Stimulated activated naive CD8-positive, alpha-beta T cell treated with anti-CD3 and anti-CD28 coated beads, Interleukin-15, Interleukin-2, amounts not matched to agents 100 ng/mL and 50 ng/mL, for 24 hours (primary cell): ENCODE measurements around the gene FAM98B.

Experiments
- H3K27ac Mint-ChIP-seq: one replicate; pipeline ENCODE4 v1.8.0; 2021; ENCODE audit warnings: mild to moderate bottlenecking, mixed read lengths
- H3K27me3 Mint-ChIP-seq: one replicate; pipeline ENCODE4 v1.8.0; 2021; ENCODE audit warnings: mixed read lengths
- H3K36me3 Mint-ChIP-seq: one replicate; pipeline ENCODE4 v1.8.0; 2021; ENCODE audit warnings: low read depth, mixed read lengths
- H3K4me1 Mint-ChIP-seq: one replicate; pipeline ENCODE4 v1.8.0; 2021; ENCODE audit warnings: low read depth, mixed read lengths
- H3K4me3 Mint-ChIP-seq: one replicate; pipeline ENCODE4 v1.8.0; 2021; ENCODE audit warnings: mild to moderate bottlenecking, mixed read lengths
- H3K9me3 Mint-ChIP-seq: one replicate; pipeline ENCODE4 v1.8.0; 2021; ENCODE audit warnings: mixed read lengths

Gene FAM98B

DNA sequence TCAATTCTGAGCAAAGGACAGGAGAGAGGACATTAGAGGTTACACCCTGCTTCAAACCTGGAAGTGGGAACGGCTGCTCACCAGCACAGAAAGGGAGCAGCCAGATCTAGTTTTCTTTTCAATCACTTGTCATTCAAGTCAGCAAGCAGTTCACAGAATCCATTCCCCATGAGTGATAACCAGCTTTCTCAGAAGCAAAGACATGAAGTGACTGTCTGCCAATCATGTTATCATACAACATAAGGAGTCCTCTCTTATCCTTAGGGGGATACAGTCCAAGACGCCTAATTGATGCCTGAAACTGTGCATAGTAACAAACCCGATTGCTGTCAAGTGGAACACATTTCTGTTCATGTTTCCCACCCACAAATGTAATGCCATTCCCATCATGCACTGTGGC is 54.7 kb downstream of the FAM98B start:
- Mint-ChIP-seq H3K9me3 (no peaks in the 10 kb centered on the region), H3K27me3 (no peaks in the 10 kb centered on the region), H3K4me3 (no peak overlapping the region), H3K27ac (peak overlapping the region; percentile 70), H3K4me1 (peaks cover 42% of the 10 kb centered on the region), H3K36me3 (peaks cover 77% of the 10 kb centered on the region)

GRCh38 chr15:38509152-38509551 is 55.2 kb downstream of the FAM98B start:
- Mint-ChIP-seq H3K9me3 (no peaks in the 10 kb centered on the region), H3K4me1 (peaks cover 42% of the 10 kb centered on the region), H3K27ac (peak overlapping the region; percentile 70), H3K36me3 (peaks cover 78% of the 10 kb centered on the region), H3K27me3 (no peaks in the 10 kb centered on the region), H3K4me3 (no peak overlapping the region)

- no peak overlapping the region for H3K27ac Mint-ChIP-seq
- no peaks in the 10 kb centered on the region for H3K9me3 Mint-ChIP-seq
- no peaks in the 10 kb centered on the region for H3K27me3 Mint-ChIP-seq
- no peak overlapping the region for H3K4me3 Mint-ChIP-seq
- H3K36me3 Mint-ChIP-seq: peaks cover 77% of the 10 kb centered on the region
- H3K4me1 Mint-ChIP-seq: peaks cover 31% of the 10 kb centered on the region
Measured at GRCh38 chr15:38512901-38513300, 59.0 kb downstream of the FAM98B start.

DNA sequence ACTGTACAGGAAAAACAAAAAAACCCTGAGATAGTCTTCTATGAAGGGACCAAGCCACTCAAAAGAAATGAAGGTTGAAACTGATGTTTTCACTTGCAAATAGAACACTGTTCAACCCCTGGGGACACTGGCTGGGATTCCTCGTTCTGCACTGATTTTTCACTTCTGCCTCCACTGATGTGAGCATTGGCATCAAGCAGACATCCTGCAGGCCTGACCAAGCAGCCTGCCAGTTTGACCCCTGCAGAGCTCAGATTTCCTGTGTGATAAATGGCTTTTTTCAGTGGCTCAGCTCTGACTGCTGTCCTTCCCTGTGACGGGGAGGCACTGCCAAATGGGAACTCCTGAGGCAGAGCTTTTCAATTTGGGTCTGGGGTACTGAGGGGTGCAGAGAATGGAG is 60.7 kb downstream of the FAM98B start:
- Mint-ChIP-seq H3K27me3 (no peaks in the 10 kb centered on the region), H3K4me1 (peaks cover 30% of the 10 kb centered on the region), H3K36me3 (peaks cover 75% of the 10 kb centered on the region), H3K27ac (no peak overlapping the region), H3K4me3 (no peak overlapping the region), H3K9me3 (no peaks in the 10 kb centered on the region)

DNA sequence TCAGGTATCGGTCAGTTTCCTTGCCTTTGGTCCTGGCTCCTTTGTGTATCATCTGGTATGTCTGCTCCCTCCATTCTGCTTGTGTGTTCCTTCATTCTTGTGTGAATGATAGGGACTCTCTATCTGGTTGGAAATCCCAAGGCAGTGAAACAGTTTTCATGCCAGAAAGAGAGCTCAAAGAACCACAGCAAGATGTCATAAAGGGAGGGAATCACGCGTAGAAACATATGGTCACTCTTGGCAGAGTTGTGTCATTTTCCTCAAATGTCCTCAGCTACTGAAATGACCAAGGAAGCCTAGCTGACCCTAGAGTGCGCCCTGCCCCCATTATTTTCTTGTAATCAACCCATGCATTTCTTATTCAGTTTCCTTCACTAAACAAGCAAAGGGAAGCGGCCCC is 62.7 kb downstream of the FAM98B start:
- Mint-ChIP-seq H3K4me3 (no peak overlapping the region), H3K27me3 (no peaks in the 10 kb centered on the region), H3K9me3 (no peaks in the 10 kb centered on the region), H3K27ac (peak overlapping the region; percentile 61), H3K4me1 (peaks cover 34% of the 10 kb centered on the region), H3K36me3 (peaks cover 65% of the 10 kb centered on the region)

- peaks cover 62% of the 10 kb centered on the region for H3K36me3 Mint-ChIP-seq
- H3K9me3 Mint-ChIP-seq: no peaks in the 10 kb centered on the region
- peak overlapping the region; percentile 62 for H3K27ac Mint-ChIP-seq
- no peaks in the 10 kb centered on the region for H3K27me3 Mint-ChIP-seq
- peaks cover 41% of the 10 kb centered on the region for H3K4me1 Mint-ChIP-seq
- H3K4me3 Mint-ChIP-seq: no peak overlapping the region
Measured at GRCh38 chr15:38517312-38517975, 63.5 kb downstream of the FAM98B start.

- Mint-ChIP-seq H3K27me3 (no peaks in the 10 kb centered on the region), H3K36me3 (peaks cover 58% of the 10 kb centered on the region), H3K9me3 (no peaks in the 10 kb centered on the region), H3K27ac (peak overlapping the region; percentile 72), H3K4me1 (peaks cover 47% of the 10 kb centered on the region), H3K4me3 (no peak overlapping the region)
Measured at GRCh38 chr15:38518084-38518483, 64.2 kb downstream of the FAM98B start.

DNA sequence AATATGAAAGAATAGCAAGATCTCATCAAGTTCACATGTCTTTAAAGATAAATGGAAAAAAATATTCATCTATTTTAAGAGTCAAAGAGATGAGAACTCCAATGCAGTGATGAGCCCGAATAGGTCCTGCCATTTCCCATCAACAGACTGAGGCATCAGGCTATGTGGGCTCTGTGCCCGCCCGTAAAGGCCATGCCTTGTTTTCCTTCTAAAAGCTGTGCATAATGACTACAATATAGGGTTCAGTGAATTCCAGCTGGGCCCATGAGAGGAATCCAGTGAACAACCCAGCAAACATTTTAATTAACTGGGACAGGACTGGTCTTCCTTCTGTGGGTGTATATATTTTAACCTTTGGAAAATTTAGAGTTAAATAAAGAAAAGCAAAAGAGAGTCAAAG is 66.1 kb downstream of the FAM98B start:
- Mint-ChIP-seq H3K9me3 (no peaks in the 10 kb centered on the region), H3K4me1 (peaks cover 63% of the 10 kb centered on the region), H3K27ac (peak overlapping the region; percentile 68)

DNA sequence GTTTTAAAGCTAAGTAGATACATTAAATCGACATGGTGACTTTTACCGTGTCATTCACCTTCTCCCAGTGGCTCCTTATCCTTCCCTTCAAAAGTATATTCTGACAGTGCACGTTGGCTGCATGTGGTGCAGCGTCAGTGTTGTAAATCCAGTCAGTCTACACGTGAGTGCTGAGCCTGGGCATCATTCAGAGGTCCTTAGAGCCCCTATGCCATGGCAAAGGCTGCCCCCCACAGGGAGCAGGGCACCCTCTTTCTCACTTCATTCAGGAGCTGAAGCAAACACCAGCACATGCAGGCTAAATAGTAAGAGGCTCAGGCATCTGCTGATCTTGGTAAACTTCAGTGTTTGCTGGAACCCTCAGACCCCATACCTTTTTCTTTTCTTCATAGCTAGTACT is 67.4 kb downstream of the FAM98B start:
- Mint-ChIP-seq H3K36me3 (peaks cover 53% of the 10 kb centered on the region), H3K4me1 (peaks cover 71% of the 10 kb centered on the region), H3K4me3 (no peak overlapping the region), H3K27ac (peak overlapping the region; percentile 37), H3K27me3 (no peaks in the 10 kb centered on the region), H3K9me3 (no peaks in the 10 kb centered on the region)

More for the DNA sequence above, 66.1 kb downstream of the FAM98B start:
- no peak overlapping the region for H3K4me3 Mint-ChIP-seq
- peaks cover 58% of the 10 kb centered on the region for H3K36me3 Mint-ChIP-seq
- no peaks in the 10 kb centered on the region for H3K27me3 Mint-ChIP-seq

- H3K27me3 Mint-ChIP-seq: no peaks in the 10 kb centered on the region
- no peak overlapping the region for H3K4me3 Mint-ChIP-seq
- H3K4me1 Mint-ChIP-seq: peaks cover 80% of the 10 kb centered on the region
- H3K27ac Mint-ChIP-seq: peak overlapping the region; percentile 8
- H3K36me3 Mint-ChIP-seq: peaks cover 52% of the 10 kb centered on the region
- no peaks in the 10 kb centered on the region for H3K9me3 Mint-ChIP-seq
Measured at GRCh38 chr15:38522922-38523321, 69.0 kb downstream of the FAM98B start.

GRCh38 chr15:38524156-38524555 is 70.2 kb downstream of the FAM98B start:
- Mint-ChIP-seq H3K36me3 (peaks cover 54% of the 10 kb centered on the region), H3K9me3 (peaks cover 4% of the 10 kb centered on the region), H3K27ac (peak overlapping the region; percentile 77), H3K27me3 (no peaks in the 10 kb centered on the region), H3K4me1 (peaks cover 84% of the 10 kb centered on the region), H3K4me3 (no peak overlapping the region)

GRCh38 chr15:38525489-38525888 is 71.6 kb downstream of the FAM98B start:
- H3K9me3 Mint-ChIP-seq: peaks cover 4% of the 10 kb centered on the region
- H3K36me3 Mint-ChIP-seq: peaks cover 58% of the 10 kb centered on the region
- no peak overlapping the region for H3K4me3 Mint-ChIP-seq
- peaks cover 85% of the 10 kb centered on the region for H3K4me1 Mint-ChIP-seq
- peak overlapping the region; percentile 77 for H3K27ac Mint-ChIP-seq
- H3K27me3 Mint-ChIP-seq: no peaks in the 10 kb centered on the region

- Mint-ChIP-seq H3K9me3 (peaks cover 4% of the 10 kb centered on the region), H3K27ac (no peak overlapping the region), H3K36me3 (peaks cover 65% of the 10 kb centered on the region), H3K27me3 (no peaks in the 10 kb centered on the region), H3K4me3 (no peak overlapping the region), H3K4me1 (peaks cover 91% of the 10 kb centered on the region)
Measured at GRCh38 chr15:38526158-38526557, 72.2 kb downstream of the FAM98B start.

DNA sequence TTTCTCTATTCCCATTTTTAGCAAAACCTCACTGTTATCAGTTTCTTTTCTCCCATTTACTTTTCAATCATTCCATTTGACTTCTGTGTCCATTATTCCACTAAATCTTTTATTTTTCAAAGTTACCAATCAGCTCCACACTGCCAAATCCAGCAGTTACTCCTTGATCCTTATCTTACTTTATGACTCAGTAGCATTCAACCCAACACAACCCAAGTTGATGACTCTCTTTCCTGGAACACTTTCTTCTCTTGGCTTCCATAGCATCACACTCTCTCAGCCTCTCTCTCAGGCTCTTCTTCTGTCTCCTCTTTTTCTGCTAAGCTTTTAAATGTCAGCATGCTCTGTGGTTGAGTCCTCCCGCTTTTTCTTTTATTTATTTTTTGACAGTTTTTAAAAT is 74.4 kb downstream of the FAM98B start:
- no peaks in the 10 kb centered on the region for H3K27me3 Mint-ChIP-seq
- H3K4me3 Mint-ChIP-seq: no peak overlapping the region
- peaks cover 81% of the 10 kb centered on the region for H3K36me3 Mint-ChIP-seq
- H3K4me1 Mint-ChIP-seq: peaks cover 94% of the 10 kb centered on the region
- H3K9me3 Mint-ChIP-seq: peaks cover 4% of the 10 kb centered on the region
- H3K27ac Mint-ChIP-seq: peak overlapping the region; percentile 67

DNA sequence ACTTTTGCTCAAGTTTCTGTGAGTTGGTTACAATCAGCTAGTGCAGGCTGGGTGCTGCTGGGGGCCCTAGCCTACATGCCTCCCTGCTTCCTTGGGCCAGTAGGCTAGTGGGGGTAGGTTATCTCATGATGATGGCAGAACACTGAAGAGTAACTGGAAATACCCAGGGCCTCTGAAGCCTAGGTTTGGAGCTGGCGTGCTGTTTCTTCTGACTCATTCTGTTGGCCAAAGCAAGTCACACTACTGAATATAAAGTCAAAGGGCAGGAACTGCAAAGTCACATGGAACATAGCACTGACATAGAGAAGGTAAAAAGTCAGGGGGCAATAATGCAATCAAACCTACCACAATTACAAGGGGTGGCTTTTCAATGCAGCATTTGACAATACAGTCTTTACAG is 76.2 kb downstream of the FAM98B start:
- peak overlapping the region; percentile 46 for H3K4me3 Mint-ChIP-seq
- peaks cover 84% of the 10 kb centered on the region for H3K36me3 Mint-ChIP-seq

DNA sequence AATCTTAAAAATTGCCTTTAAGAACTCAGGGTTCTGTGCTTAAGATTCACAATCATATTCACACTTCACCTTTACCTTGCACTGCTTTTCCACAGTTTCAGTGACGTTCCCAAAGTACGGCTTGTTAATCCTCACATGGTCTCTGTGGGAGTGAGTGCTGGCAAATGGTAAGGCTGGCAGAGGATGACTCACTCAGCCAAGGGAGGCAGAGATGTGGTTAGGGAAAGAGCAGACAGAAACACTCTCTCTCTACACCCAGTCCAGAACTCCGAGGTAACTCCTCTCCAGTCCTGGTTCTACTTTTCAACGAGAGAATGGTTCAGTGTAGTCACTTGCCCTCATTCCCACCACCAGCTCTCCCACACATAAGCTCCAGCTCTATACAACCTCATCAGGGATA is 77.6 kb downstream of the FAM98B start:
- Mint-ChIP-seq H3K9me3 (peaks cover 4% of the 10 kb centered on the region), H3K27ac (peak overlapping the region; percentile 75), H3K36me3 (peaks cover 89% of the 10 kb centered on the region), H3K4me3 (peak overlapping the region; percentile 24), H3K4me1 (peaks cover 95% of the 10 kb centered on the region), H3K27me3 (no peaks in the 10 kb centered on the region)

More for the DNA sequence above, 76.2 kb downstream of the FAM98B start:
- peaks cover 4% of the 10 kb centered on the region for H3K9me3 Mint-ChIP-seq
- peak overlapping the region; percentile 82 for H3K27ac Mint-ChIP-seq
- no peaks in the 10 kb centered on the region for H3K27me3 Mint-ChIP-seq
- H3K4me1 Mint-ChIP-seq: peaks cover 95% of the 10 kb centered on the region
